ENCODE results near the gene MFN2.

- TF ChIP-seq, protein P1, sequence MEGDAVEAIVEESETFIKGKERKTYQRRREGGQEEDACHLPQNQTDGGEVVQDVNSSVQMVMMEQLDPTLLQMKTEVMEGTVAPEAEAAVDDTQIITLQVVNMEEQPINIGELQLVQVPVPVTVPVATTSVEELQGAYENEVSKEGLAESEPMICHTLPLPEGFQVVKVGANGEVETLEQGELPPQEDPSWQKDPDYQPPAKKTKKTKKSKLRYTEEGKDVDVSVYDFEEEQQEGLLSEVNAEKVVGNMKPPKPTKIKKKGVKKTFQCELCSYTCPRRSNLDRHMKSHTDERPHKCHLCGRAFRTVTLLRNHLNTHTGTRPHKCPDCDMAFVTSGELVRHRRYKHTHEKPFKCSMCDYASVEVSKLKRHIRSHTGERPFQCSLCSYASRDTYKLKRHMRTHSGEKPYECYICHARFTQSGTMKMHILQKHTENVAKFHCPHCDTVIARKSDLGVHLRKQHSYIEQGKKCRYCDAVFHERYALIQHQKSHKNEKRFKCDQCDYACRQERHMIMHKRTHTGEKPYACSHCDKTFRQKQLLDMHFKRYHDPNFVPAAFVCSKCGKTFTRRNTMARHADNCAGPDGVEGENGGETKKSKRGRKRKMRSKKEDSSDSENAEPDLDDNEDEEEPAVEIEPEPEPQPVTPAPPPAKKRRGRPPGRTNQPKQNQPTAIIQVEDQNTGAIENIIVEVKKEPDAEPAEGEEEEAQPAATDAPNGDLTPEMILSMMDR (IDR thresholded peaks at IDR 0.05): no peak
- TF ChIP-seq POLR2A (IDR thresholded peaks at IDR 0.05): no peak
Measured at GRCh38 chr1:11957897-11958296, 22.3 kb upstream of the MFN2 start.
